Measurements from ENCODE around the gene GPC5.
"Not testable (repeated sequence)": the region's sequence is repeated elsewhere in the genome, so short reads cannot be mapped to it uniquely, and the experiment has no call there.

Gene GPC5

DNA sequence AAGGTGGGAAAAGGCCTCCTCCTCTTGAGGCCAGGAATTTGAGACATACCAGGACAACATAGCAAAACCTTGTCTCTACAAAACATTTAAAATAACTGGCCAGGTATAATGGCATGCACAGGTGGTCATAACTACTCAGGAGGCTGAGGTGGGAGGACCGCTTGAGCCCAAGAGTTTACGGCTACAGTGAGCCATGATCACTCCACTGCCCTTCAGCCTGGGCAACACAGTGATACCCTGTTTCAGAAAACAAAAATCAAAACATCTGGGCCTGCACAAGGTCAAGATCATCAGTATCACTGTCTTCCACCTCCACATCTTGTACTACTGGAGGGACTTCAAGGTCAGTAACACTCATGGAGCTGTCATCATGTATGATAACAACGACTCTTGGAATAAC, 1085.5 kb downstream of the GPC5 start:
- DNase-seq (ENCODE audit: low read depth) = no peak

DNA sequence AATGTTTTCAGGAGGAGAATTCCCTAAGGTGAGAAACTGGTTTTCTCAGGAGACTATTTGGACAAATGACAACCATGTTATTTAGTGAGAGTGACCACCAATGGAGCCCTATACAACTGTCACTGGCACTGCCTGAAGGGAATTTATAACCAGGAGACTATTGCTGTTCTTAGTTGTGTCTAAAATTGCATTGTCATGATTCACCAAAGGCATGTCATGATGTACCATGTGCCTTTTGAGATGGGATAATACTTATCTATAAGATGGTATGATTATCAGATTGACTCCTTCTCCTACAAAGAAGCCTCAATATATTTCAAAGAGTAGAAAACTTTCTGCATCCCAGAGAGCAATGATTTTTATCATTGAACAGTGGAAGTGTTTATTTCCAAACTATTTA, 1088.8 kb downstream of the GPC5 start:
- DNase-seq (ENCODE audit: low read depth) = no peak

DNA sequence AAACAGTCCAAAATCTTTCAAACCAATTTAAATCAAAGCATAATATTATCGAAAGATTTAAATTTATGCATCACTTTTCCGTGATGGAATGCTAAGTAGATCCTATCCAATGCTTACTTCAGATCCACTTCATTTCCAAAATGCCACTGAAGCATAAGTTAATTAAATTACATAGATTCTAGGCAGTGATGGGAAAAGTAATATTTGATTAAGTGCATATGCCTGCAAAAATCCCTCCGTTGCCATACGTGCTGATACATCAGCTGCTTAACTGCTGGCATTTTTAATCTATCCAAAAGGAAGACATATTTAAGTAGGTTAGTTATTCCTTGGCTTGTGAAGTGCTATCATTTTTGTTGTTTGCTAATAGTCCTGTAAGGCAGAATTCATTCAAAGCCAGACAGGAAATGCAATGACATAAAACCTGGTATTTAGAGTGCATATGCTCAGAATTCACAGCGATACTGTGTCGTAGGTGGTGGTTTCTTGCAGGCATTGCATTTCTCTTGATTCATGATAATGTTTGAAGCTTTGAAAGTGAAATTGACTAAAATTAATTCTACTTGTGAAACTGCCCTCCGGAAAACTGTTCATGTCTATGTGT, 1089.9 kb downstream of the GPC5 start:
- no peak for DNase-seq (ENCODE audit: low read depth)

DNA sequence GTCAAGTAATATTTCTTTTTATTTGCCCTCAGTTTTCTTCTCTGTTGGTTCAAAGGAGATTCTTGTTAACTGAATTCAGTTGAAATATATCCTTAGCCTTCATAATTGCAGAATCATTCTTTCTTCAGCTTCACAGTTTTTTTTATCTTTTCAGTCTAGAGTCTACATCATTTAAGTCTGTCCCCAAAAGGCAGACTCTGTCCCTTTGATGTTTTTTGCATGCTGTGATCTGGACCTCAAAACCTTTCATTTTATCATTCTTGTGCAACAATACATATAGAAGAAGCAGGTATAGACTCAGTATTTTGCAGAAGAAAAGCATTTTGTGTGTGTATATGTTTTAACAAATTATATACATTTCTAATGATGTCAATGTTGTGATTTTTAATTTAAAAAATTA, 1093.4 kb downstream of the GPC5 start:
- no peak for DNase-seq (ENCODE audit: low read depth)

DNA sequence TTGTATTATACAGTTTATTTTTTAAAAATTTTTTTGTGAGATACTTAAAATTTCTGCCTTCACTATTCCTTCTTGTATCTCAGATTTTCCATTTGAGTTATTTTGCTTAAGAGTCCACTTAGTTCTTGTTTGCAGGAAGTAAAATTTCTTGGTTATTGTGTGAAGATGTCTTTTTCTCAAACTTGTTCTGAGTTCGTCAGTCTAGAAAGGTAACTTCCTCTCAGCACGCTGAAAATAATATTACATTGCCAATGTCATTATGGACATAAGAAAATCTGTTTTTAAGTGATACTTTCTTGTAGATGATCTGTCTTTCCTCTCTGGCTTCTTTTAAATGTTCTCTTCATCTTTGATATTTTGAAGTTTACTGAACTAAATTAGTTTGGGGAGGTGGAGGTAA, 1096.5 kb downstream of the GPC5 start:
- DNase-seq (ENCODE audit: low read depth) = no peak

DNA sequence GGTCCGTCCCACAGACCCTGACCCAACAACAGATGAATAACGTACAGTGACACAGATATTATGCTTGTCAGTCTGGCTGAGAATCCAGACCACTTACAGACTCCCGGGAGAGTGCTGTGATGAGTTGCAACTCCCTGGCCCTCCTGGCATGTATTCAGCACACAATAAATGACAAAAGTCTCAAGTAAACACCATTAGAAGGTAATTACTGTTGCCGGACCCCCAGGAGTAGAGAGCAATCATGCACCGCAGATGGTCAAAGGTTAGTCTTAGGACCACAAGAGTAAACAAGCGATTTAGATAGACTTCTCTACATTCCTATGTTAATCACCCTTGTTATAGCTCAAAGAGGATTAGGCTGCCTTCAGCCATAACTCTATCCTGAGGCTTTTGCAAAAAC, 1101.8 kb downstream of the GPC5 start:
- no peak for DNase-seq (ENCODE audit: low read depth)

DNA sequence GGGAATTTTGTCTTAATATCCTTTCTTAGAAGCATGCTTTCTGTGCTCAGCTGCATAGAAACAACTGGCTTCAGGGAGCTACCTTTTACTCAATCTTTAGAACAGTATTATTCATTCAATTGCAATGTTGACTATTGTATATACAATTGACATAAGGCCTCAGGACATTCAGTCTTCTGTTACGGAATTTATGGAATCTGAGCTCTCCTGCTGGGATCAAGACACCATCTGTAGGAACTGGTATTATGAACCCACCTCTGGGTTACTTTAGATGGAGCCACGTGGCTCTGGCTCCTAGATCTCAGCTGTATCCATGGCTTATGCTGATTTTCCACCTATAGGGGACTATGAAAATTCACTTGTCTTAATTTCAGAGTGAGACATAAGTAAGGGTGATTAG, 1112.0 kb downstream of the GPC5 start:
- DNase-seq (ENCODE audit: low read depth) = no peak

DNA sequence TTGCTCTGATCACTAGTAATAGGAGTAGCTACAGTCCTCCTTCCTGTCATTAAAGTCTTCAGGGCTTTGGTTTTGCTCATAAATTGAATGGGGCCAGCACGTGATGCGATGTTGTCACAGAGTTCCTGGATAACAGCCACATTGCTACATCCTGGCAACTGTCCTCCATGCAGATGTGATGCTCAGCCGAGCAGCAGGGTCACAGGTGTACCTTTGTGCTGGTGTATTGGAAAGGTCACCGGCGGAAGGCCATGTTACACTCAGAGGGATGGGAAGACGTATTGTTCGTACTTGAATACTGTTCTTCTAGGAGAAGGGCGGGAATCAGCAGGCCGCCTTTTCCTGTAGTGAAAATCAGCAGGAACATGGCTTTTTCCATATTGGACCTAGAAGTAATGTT, 1114.4 kb downstream of the GPC5 start:
- DNase-seq (ENCODE audit: low read depth) = no peak

DNA sequence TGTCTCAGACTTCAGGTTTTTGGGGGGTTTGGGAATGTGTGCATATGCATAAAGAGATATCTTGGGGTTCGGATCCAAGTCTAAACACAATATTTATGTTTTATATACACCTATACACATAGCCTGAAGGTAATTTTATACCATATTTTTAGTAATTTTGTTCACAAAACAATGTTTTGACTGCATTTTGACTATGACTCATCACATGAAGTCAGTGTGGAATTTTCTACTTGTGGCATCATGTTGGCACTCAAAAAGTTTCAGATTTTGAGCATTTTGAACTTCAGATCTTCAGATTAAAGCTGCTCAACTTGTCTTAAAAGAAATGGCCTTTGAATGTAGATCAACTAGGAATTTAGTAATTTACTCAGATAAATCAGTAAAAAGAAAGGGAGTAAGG, 1115.3 kb downstream of the GPC5 start:
- DNase-seq (ENCODE audit: low read depth) = no peak

DNA sequence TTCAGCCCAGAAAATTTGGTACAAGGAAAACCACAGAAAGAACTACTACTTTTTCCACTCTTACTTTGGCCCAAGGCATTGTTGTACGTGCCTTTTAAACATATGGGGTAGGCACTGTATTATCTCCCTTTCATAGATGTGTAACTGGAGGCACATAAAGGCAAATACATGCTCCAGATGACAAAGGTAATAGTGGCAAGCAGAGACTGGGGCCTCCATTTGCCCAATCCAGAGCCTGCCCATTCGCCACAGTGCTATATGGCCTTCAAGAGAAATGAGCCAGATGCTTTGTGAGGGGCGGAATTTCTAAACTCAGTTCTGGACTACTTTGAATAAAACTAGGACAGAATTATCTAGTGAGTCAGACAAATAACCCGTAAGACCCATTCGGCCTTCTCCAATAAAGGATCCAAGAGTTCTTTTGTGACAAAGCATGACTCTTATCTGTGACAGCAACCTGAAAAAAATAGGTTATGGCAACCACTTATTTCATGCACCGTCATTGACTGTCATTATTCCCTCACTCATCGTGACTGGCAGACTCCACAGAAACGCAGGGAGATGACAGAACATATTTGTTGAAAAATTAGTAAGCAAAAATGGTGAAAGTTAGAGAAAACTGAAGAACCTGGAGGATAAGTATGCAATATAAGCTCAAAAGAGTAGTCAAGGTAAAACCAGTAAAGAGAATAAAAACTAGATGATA, 1116.2 kb downstream of the GPC5 start:
- DNase-seq (ENCODE audit: low read depth) = no peak

DNA sequence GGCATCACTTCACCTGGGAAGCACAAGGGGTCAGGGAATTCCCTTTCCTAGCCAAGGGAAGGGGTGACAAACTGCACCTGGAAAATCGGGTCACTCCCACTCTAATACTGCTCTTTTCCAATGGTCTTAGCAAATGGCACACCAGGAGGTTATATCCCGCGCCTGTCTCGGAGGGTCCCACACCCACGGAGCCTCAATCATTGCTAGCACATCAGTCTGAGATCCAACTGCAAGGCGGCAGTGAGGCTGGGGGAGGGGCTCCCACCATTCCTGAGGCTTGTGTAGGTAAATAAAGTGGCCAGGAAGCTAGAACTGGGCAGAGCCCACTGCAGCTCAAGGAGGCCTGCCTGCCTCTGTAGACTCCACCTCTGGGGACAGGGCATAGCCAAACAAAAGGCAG, 1118.5 kb downstream of the GPC5 start:
- not testable (repeated sequence) for DNase-seq (ENCODE audit: low read depth)

DNA sequence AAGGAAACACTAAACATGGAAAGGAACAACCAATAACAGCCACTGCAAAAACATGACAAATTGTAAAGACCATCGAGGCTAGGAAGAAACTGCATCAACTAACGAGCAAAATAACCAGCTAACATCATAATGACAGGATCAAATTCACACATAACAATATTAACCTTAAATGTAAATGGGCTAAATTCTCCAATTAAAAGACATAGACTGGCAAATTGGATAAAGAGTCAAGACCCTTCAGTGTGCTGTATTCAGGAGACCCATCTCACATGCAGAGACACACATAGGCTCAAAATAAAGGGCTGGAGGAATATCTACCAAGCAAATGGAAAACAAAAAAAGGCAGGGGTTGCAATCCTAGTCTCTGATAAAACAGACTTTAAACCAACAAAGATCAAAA, 1120.2 kb downstream of the GPC5 start:
- DNase-seq (ENCODE audit: low read depth) = not testable (repeated sequence)

DNA sequence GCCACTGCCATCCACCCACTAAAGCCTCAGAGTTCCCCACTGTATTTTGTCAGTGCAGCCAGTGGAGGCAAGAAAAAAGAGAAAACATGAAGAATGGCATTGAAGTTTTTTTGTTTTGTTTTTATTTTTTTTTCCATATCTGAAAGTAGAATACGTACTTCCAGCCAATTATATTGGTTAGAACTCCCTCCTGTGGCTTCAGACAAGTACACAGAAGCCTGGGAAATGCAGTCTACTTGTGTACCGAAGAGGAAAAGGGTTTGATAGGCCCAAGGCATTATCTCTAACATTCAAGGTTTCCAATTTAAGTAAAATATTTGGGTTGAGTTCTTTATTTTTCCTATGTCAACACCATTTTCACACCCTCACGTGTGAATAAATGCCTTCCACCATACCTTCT, 1131.9 kb downstream of the GPC5 start:
- DNase-seq (ENCODE audit: low read depth) = no peak

DNA sequence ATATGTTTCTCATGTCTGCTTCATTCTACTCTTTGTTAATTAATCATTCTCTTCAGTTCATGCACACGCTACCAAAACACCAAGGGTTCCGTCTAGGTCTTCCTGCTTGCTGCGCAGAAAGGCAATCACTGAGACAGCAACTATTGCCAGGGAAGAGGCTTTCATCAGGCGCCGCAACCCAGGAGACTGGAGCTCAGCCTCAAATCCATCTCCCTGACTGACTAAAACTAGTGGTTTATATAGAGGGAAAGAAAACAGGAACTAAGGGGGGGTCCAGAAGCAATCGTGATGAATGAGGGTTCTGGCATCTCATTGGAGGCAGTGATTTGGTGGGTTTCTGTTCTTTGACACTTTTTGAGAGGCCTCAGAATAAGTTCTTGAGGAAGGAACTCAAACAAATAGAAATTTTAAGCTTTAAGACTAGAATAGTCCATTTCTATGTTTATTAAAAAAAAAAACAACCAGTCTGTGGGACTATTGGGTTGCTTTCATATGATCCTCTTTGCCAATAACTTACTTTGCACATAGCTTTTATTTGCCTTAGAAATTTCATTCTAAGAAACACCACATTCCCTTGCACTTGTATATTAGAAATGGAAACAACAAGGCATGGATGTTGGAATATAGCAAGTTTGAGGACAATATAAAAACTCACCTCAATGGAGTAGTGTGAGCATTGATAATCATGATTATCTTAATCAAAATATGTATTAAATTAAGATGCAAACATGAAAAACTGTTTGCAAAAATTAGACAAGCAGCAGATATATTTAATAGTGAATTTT, 1137.0 kb downstream of the GPC5 start:
- DNase-seq (ENCODE audit: low read depth) = no peak

DNA sequence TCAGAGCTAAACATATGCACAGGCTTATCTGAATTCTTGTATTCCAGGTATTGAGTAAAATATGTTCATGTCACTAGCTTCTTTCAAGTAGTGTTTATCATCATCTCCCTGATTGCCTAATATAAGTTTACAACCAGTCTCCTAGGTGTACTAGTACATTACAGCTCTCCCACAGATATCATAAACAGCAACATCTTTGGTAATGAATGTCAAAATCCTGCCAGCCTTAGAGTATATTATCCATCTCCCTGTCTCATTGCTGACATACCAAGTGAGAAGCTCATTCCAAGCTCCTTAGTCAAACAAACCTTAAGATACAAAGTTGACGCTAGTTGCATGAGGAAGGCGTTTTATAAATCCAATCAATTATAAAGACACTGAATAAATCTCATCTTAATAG, 1139.0 kb downstream of the GPC5 start:
- no peak for DNase-seq (ENCODE audit: low read depth)

DNA sequence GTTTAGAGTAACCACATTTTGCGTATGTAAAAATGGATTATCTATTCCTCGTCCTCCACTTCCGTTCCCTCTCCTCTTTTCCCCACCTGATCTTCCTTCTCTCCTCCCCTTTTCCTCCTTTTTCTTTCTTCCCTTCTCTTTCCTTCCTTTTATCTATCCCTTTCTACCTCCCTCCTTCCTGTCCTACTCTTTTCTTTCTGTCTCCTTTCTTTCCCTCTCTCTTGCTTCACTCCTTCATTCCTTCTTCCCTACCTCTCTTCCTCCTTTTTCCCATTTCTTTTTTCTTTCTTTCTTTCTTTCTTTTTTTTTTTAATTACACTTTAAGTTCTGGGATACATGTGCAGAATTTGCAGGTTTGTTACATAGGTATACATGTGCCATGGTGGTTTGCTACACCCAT, 1139.7 kb downstream of the GPC5 start:
- DNase-seq (ENCODE audit: low read depth) = no peak

DNA sequence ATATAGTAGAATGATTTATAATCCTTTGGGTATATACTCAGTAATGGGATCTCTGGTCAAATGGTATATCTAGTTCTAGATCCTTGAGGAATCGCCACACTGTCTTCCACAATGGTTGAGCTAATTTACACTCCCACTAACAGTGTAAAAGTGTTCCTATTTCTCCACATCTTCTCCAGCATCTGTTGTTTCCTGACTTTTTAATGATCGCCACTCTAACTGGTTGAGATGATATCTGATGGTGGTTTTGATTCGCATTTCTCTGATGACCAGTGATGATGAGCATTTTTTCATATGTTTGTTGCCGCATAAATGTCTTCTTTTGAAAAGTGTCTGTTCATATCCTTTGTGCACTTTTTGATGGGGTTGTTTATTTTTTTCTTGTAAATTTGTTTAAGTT, 1140.7 kb downstream of the GPC5 start:
- DNase-seq (ENCODE audit: low read depth) = not testable (repeated sequence)

DNA sequence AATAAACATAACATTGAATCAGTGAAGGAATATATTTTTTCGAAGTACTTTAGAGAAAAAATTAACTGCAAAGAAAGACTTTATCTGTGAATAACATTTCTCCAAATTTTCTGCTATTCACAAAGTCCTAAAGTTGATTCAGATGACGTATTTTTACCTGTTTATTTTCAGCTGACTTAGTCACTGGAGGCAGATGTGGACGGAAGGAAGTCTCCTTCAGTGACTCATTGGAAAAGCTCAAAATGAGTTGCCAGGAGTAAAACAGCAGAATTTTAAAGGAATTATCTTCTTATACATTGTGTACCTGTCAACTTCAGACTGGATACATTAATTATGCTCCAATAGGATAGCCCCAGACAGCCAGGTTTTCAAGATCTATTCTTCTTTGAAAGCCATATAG, 1148.8 kb downstream of the GPC5 start:
- no peak for DNase-seq (ENCODE audit: low read depth)

DNA sequence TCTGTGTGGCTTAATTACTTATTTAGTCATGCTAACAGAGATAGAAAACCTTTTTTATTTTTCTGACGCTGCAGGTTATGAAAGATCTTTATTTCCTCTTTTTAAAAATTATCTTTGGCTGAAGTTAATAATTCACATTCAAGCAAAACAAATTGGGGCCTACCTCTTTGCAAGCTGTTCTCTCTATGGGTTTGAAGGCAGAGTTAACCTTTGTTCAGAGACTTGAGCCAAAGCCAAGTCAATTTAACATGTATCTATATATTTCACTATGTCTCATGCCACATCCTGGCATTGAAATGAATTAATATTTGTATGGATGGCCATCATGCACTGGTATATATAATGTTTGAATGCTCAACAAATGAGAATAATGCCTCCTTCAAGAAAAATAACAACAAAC, 1150.9 kb downstream of the GPC5 start:
- DNase-seq (ENCODE audit: low read depth) = no peak

DNA sequence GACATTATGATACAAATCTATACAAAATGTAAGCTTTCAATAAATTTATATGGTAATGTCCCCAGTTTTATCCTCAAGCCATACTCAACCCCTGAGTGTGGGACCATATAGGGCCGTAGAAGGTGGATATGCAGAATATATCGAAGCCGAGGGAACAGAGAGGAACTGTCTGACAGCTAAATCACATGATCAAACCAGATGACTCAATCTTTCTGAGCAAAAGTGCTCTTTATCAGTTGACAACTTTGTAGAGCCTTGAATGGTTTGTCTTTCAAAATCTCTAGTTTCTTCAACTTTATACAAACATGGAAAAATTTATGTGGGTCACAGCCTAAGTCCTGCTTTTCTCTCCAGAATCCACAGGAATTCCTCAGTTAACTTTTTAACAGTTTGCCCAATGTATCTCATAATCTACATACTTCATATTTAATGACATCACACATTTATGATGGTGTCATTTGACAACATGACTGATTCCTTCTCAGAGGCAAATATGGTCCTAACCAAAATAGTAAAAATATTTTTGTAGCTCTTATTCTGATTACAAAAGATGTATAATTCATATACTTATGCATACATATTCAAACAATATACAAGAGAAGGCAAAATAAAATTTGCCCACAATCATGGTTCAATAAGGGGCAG, 1155.2 kb downstream of the GPC5 start:
- DNase-seq (ENCODE audit: low read depth) = no peak

DNA sequence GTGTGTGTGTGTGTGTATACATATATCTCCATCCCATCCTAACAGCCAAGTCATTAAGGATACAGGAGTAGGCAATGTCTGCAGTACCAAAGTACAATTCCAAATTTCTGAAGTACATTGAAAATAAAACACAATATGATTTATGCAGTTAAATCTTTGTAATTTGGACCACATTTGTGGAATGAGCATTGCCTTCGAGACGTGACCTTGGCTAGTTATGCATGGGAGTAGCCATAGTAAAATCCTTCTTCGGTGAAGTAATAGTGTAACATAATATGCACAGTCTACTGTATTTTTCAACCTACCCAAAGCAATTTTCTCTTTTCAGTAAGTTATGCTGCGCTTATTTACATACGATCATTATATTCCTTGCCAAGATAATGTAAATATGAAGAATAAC, 1162.5 kb downstream of the GPC5 start:
- no peak for DNase-seq (ENCODE audit: low read depth)

DNA sequence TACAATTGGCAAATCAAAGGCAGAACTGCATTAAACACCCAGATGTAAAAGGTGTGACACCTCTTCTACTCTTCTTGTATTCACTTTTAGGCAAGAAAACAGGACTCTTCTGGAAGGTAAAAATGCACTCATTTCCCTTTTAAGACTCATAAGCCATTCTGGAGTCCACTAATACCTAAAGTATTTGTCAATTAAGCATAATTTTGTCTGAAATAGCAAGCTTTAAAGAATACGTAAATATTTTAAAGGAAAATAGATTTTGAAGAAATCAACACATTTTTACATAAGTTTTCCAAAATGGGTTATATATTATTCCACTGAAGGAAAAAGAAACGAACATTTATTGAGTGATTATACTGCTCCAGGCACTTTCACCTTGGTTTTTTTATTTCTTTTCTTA, 1166.5 kb downstream of the GPC5 start:
- no peak for DNase-seq (ENCODE audit: low read depth)

DNA sequence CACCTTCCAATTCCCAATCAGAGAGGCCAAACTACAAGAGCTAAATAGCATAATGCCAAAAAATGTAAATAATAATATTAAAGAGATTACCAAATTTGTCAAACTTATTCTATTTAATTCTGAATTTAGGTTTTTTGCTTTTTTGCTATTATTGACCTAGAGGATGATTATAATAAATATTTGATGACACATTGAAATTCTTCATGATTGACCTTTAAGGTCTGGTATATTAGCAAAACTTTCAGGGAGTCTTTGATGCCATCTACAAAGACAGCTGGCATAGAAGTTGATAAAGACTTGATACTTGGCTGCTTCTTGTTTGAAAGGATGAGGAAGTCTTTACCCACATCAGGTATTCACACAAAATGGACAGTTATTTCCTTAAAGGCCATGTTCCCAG, 1168.3 kb downstream of the GPC5 start:
- no peak for DNase-seq (ENCODE audit: low read depth)

Data from EH (cell line).